Tibial nerve (tissue), 4 donors: ENCODE results near the gene KAZN. TPM values are rescaled to one million over a fixed set of nuclear protein-coding genes. Genes with fewer than 3 reads are reported as not detected.

Experiments used
- DNase-seq, 2 donors: peaks; one replicate each; pipeline ENCODE4 v3.0.0-alpha.2; 2019; ENCODE audit warnings: low spot score in 2 of 2
- H3K27ac ChIP-seq, 4 donors: fragments of 200-600 bp; sonication (generic) in 3 of 4; one replicate each; pipeline ENCODE4 v1.5.1; 2017 to 2019; ENCODE audit warnings: mild to moderate bottlenecking in 1 of 4
- H3K27me3 ChIP-seq, 2 donors: fragments of 200-600 bp; sonication (generic) in 1 of 2; one replicate each; pipeline versions ENCODE4 v1.5.1 to v1.6.0; 2017 to 2019
- H3K36me3 ChIP-seq, 3 donors: fragments of 200-600 bp; sonication (generic); one replicate each; pipeline ENCODE4 v1.5.1; 2018 to 2019
- H3K4me1 ChIP-seq, 4 donors: fragments of 200-600 bp; sonication (generic) in 3 of 4; one replicate each; pipeline ENCODE4 v1.5.1; 2017 to 2019
- H3K4me3 ChIP-seq, 4 donors: fragments of 200-600 bp; sonication (generic) in 3 of 4; one replicate each; pipeline ENCODE4 v1.5.1; 2017 to 2019; ENCODE audit warnings: mild to moderate bottlenecking in 1 of 4, moderate library complexity in 1 of 4
- H3K9me3 ChIP-seq, 4 donors: fragments of 200-600 bp; sonication (generic) in 3 of 4; one replicate each; pipeline ENCODE4 v1.5.1; 2017 to 2019
- EP300 ChIP-seq, 2 donors: sonication (generic); formaldehyde crosslinking; IDR thresholded peaks; one replicate each; pipeline ENCODE4 v1.6.1; 2017; ENCODE audit warnings: antibody characterized with exemption in 2 of 2, mild to moderate bottlenecking in 1 of 2
- POLR2A ChIP-seq, 2 donors: fragments of 450-650 bp; IDR thresholded peaks; one replicate each; pipeline ENCODE4 v1.6.1; 2017; ENCODE audit warnings: antibody characterized with exemption in 2 of 2, mild to moderate bottlenecking in 2 of 2, moderate library complexity in 2 of 2
- WGBS, 2 donors: methylation state at CpG; one replicate each; pipeline ENCODE4 v1.1.5; 2018; 5-methylcytosine and 5-hydroxymethylcytosine counted together
- total RNA-seq, 4 donors: library from RNA; depleted of rRNA; stranded (reverse); fragments of >200 nt; gene quantifications; one replicate each; pipeline ENCODE4 v1.1.0, GENCODE V29; 2016
- TF ChIP-seq, protein P1 (sequence below), 5 experiments: fragments of 200-600 bp in 3 of 5; fragments of 450-650 bp in 2 of 5; sonication (generic) in 3 of 5; IDR thresholded peaks; one replicate each; pipeline ENCODE4 v1.5.1; 2016 to 2019; ENCODE audit warnings: antibody characterized with exemption in 5 of 5, mild to moderate bottlenecking in 3 of 5, moderate library complexity in 2 of 5

Gene KAZN
- total RNA-seq, 4 donors from 2014 or later = 16.0 to 29.2 (median 22.2) TPM

DNA sequence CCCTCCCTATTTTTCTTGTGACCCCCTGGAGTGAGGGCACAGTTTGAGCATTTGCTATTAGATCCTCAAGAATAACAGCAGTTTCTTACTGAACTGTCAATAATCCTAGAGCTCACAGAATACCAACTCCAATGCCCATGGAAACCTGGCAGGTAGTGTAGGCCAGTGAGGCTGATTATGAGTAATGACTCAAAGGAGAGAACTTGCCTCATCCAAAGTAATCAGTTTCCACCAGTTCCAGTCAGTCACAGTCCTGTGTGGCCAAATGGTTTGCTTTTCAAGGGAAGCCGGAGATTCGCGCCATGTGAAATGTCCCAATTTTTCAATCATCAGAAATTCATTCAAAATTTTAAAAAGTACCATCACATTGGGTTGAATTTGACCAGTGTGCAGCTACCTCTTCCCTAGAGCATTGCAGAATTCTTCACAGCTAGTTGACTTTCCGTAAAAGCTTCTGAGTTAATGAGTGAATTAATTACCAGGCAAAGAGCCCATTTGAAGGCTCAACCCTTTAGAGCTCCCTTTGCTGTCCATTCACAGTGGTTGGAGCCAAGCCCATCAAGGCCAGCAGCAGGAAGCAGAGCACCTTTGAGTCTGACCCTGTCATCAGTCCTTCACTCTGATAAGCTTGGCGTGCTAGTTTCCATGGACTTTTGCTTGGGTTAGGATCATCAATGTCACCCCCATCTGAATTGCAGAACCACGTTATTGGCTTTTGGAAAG lies 170.3 kb downstream of the KAZN start:
- H3K4me3 ChIP-seq = no peak overlapping the region
- no peak overlapping the region for H3K27ac ChIP-seq
- DNase-seq = no peak
- no peaks in the 10 kb centered on the region for H3K4me1 ChIP-seq
- H3K36me3 ChIP-seq = no peaks in the 10 kb centered on the region
- TF ChIP-seq EP300 (IDR thresholded peaks at IDR 0.05) = no peak
- TF ChIP-seq, protein P1, sequence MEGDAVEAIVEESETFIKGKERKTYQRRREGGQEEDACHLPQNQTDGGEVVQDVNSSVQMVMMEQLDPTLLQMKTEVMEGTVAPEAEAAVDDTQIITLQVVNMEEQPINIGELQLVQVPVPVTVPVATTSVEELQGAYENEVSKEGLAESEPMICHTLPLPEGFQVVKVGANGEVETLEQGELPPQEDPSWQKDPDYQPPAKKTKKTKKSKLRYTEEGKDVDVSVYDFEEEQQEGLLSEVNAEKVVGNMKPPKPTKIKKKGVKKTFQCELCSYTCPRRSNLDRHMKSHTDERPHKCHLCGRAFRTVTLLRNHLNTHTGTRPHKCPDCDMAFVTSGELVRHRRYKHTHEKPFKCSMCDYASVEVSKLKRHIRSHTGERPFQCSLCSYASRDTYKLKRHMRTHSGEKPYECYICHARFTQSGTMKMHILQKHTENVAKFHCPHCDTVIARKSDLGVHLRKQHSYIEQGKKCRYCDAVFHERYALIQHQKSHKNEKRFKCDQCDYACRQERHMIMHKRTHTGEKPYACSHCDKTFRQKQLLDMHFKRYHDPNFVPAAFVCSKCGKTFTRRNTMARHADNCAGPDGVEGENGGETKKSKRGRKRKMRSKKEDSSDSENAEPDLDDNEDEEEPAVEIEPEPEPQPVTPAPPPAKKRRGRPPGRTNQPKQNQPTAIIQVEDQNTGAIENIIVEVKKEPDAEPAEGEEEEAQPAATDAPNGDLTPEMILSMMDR (IDR thresholded peaks at IDR 0.05) = no peak
- TF ChIP-seq POLR2A (IDR thresholded peaks at IDR 0.05) = no peak
- peaks cover 0 to 4% (median 0%) of the 10 kb centered on the region in 4 donors for H3K9me3 ChIP-seq
- WGBS, 2 donors = 90 to 93% methylated on average over 6 of the region's 6 CpGs
- no peaks in the 10 kb centered on the region for H3K27me3 ChIP-seq

DNA sequence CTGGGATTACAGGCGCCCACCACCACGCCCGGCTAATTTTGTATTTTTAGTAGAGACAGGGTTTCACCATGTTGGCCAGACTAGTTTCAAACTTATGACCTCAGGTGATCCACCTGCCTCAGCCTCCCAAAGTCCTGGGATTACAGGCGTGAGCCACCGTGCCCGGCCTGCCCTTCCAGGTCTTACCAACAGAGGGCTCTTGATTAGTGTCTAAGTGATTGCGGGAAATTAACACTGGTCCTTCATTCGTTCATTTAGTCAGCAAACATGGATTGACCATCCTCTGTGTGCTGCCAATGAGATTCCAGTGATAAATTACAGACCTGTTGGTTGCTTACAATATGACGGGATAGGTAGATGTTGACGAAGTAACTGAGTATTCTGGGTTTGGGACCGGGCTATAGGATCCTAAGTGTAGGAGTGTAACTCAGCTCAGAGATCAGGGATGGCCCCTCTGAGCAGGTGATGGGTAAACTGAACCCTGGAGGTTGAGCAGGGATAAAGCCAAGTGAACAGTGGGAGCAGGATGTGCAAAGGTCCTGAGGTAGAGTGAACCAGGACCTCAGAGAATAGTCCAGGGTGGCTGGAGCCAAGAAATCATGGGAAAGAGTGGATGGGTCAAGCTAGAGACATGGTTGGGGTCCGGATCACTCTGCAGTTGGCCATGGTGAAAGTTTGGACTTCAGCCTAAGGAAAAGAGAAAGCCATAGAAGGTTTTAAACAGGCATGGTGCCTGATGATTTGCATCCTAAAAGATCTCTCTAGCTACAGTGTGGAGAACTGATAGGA lies 171.2 kb downstream of the KAZN start:
- Histone ChIP-seq H3K36me3 (no peaks in the 10 kb centered on the region), H3K27ac (no peak overlapping the region), H3K4me3 (no peak overlapping the region), H3K27me3 (no peaks in the 10 kb centered on the region), H3K4me1 (no peaks in the 10 kb centered on the region), H3K9me3 (peaks cover 0 to 4% (median 0%) of the 10 kb centered on the region in 4 donors)
- TF ChIP-seq EP300 (IDR thresholded peaks at IDR 0.05) (no peak), POLR2A (IDR thresholded peaks at IDR 0.05) (no peak)
- TF ChIP-seq, protein P1 (IDR thresholded peaks at IDR 0.05) = no peak
- DNase-seq = no peak
- WGBS, 2 donors = 83 to 94% methylated on average over 12 of the region's 12 CpGs

DNA sequence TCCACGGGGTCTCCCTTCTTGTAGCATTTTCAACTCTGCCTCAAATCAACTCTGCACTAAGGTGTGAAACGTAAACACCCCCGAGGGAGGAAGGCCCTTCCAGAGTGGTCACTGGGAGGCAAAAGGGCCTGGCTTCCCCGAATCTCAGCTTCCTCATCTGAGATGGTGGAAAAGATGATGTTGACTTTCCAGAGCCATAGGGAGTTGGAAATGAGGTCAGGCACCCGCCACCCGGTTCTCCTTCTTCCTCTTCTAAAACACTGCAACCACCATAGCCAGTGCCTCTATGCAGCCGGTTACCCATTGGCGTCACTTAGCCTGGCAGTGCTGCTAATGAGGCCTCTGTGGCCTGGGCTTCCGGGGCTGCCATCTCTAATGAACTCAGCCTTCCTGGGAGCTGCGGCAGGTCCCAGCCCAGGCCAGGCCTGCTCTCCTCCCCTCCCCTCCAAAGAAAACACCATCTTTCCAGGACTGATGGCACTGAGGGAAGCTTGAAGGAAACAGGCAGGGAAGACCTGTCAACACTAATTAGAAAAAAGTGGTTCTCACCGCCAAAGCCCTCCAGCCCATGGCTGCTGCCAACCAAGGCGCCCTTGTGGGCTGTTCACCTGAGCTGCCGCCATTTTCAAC lies 175.0 kb downstream of the KAZN start:
- H3K4me1 ChIP-seq = no peaks in the 10 kb centered on the region
- TF ChIP-seq EP300 (IDR thresholded peaks at IDR 0.05) (no peak), POLR2A (IDR thresholded peaks at IDR 0.05) (no peak)
- TF ChIP-seq, protein P1 (IDR thresholded peaks at IDR 0.05) = no peak
- 84 to 88% methylated on average over 13 of the region's 13 CpGs for WGBS, 2 donors
- no peaks in the 10 kb centered on the region for H3K9me3 ChIP-seq
- H3K27me3 ChIP-seq = no peaks in the 10 kb centered on the region
- H3K36me3 ChIP-seq = no peaks in the 10 kb centered on the region
- no peak for DNase-seq
- H3K4me3 ChIP-seq = no peak overlapping the region
- H3K27ac ChIP-seq = no peak overlapping the region

DNA sequence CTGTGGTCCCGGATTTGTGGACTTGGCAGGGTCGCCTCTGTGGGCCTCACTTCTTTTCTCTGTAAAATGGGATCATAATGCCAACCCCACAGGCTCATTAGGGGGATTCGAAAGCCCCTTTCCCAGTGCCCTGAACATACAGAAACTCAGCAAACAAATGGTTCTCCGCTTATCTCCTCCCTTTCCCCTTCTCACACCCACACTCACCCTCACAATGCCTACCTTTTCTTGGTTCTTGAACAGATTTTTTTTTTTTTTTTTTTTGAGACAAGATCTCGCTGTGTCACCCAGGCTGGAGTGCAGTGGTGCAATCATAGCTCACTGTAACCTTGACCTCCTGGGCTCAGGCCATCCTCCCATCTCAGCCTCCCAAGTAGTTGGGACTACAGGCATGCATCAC lies 175.7 kb downstream of the KAZN start:
- no peak for DNase-seq
- no peaks in the 10 kb centered on the region for H3K9me3 ChIP-seq
- H3K27ac ChIP-seq = no peak overlapping the region
- H3K4me1 ChIP-seq = no peaks in the 10 kb centered on the region
- H3K36me3 ChIP-seq = no peaks in the 10 kb centered on the region
- WGBS, 2 donors = 92 to 93% methylated on average over 5 of the region's 5 CpGs
- TF ChIP-seq, protein P1 (IDR thresholded peaks at IDR 0.05) = no peak
- TF ChIP-seq EP300 (IDR thresholded peaks at IDR 0.05) (no peak), POLR2A (IDR thresholded peaks at IDR 0.05) (no peak)
- H3K4me3 ChIP-seq = no peak overlapping the region
- no peaks in the 10 kb centered on the region for H3K27me3 ChIP-seq

DNA sequence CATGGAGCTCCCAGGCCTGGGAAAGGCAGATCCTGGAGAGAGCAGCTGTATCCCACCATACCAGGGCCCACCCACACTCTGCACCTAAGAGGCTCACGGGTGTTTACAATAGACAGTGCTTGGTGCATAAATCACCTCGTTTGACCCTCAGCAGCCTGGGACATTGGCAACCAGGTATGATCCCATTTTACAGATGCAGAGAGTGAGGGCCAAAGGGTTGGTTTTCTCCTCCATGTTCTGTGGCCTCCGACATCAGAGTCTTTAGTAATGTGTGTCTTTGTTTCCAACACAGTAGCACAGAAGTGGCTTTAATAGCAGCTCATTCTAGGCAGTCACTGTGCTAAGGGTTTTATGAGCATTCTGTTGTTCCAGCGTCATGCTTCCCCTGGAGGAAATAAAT lies 176.5 kb downstream of the KAZN start:
- no peaks in the 10 kb centered on the region for H3K9me3 ChIP-seq
- WGBS, 2 donors = 61 to 63% methylated on average over 4 of the region's 4 CpGs
- H3K4me3 ChIP-seq = no peak overlapping the region
- no peak overlapping the region for H3K27ac ChIP-seq
- TF ChIP-seq EP300 (IDR thresholded peaks at IDR 0.05) (no peak), POLR2A (IDR thresholded peaks at IDR 0.05) (no peak)
- TF ChIP-seq, protein P1 (IDR thresholded peaks at IDR 0.05) = no peak
- no peaks in the 10 kb centered on the region for H3K36me3 ChIP-seq
- H3K4me1 ChIP-seq = no peaks in the 10 kb centered on the region
- no peak for DNase-seq
- no peaks in the 10 kb centered on the region for H3K27me3 ChIP-seq
